HG02759 (cell line): ENCODE measurements around the gene IL3RA.

Source experiments
- ATAC-seq: cut with Tn5 transposase; IDR thresholded peaks from one replicate; pipeline ENCODE4 v1.9.1; 2021; ENCODE audit warnings: mild to moderate bottlenecking, moderate library complexity; ENCODE audit not compliant: unreplicated experiment

Gene IL3RA

GRCh38 chrX:1378306-1378759, 41.7 kb downstream of the IL3RA start:
- no peak for ATAC-seq

GRCh38 chrX:1380672-1381233, 44.2 kb downstream of the IL3RA start:
- ATAC-seq = no peak

GRCh38 chrX:1384658-1385252, 48.2 kb downstream of the IL3RA start:
- ATAC-seq = no peak

GRCh38 chrX:1385253-1386223, 49.0 kb downstream of the IL3RA start:
- no peak for ATAC-seq

- ATAC-seq = no peak
Observed at GRCh38 chrX:1386338-1387127, 49.9 kb downstream of the IL3RA start.

GRCh38 chrX:1387141-1387776, 50.7 kb downstream of the IL3RA start:
- no peak for ATAC-seq

- no peak for ATAC-seq
Observed at GRCh38 chrX:1388651-1389050, 52.1 kb downstream of the IL3RA start.

- ATAC-seq = no peak
Observed at GRCh38 chrX:1389181-1389992, 52.8 kb downstream of the IL3RA start.

GRCh38 chrX:1389993-1390285, 53.4 kb downstream of the IL3RA start:
- no peak for ATAC-seq

GRCh38 chrX:1390621-1391369, 54.2 kb downstream of the IL3RA start:
- no peak for ATAC-seq

GRCh38 chrX:1391370-1391706, 54.8 kb downstream of the IL3RA start:
- ATAC-seq = no peak

- ATAC-seq = peak; percentile 91
Observed at GRCh38 chrX:1391707-1392375, 55.3 kb downstream of the IL3RA start, which contains the start of gene SLC25A6. TSS of gene SLC25A6 (minus strand) at chrX:1392113. CDS start at chrX:1392009, 104 bp downstream.

- ATAC-seq = peak; percentile 28
Observed at GRCh38 chrX:1392376-1393068, 55.9 kb downstream of the IL3RA start.

GRCh38 chrX:1393871-1394615, 57.5 kb downstream of the IL3RA start:
- ATAC-seq = no peak

- no peak for ATAC-seq
Observed at GRCh38 chrX:1394731-1395501, 58.3 kb downstream of the IL3RA start.

GRCh38 chrX:1395646-1396216, 59.1 kb downstream of the IL3RA start:
- no peak for ATAC-seq
